ENCODE results near the gene KLHL33.

GRCh38 chr14:20384321-20384720 lies 51.6 kb downstream of the KLHL33 start:
- TF ChIP-seq POLR2A (IDR thresholded peaks at IDR 0.05; ENCODE audit: low read length) (no peak), GATA1 (IDR thresholded peaks at IDR 0.05; ENCODE audit: low read depth, low read length) (no peak)

All from erythroblast (primary cell).